Measurements from ENCODE around the gene SLC25A40. TPM values are rescaled to one million over a fixed set of nuclear protein-coding genes. Genes with fewer than 3 reads are reported as not detected.

The SLC25A40 gene
- total RNA-seq = 7.0 and 14.6 TPM in 2 replicates

GRCh38 chr7:87876040-87876868 is at the start of gene SLC25A40, which contains the start of gene DBF4:
Gene SLC25A40, minus strand, starts transcription at chr7:87876360. Its CDS starts 17,633 bp downstream, at chr7:87858727.
Gene DBF4, plus strand, starts transcription at chr7:87876493. Its CDS starts 240 bp downstream, at chr7:87876733.

Other genes starting within 250 kb of the SLC25A40 start
- gene RUNDC3B, start 248.0 kb downstream of the SLC25A40 start, total RNA-seq = 0.15 and 0.34 TPM in 2 replicates
- gene DBF4, start 133 bp upstream of the SLC25A40 start, total RNA-seq = 74.0 and 78.8 TPM in 2 replicates
- gene ADAM22, start 57.9 kb upstream of the SLC25A40 start, total RNA-seq = 0.30 and 0.67 TPM in 2 replicates